ENCODE data around the gene OR2T33. TPM values are rescaled to one million over a fixed set of nuclear protein-coding genes. Genes with fewer than 3 reads are reported as not detected.
"Not testable (repeated sequence)": the region's sequence is repeated elsewhere in the genome, so short reads cannot be mapped to it uniquely, and the experiment has no call there.

OR2T33 gene
- total RNA-seq, 1 donor from 2014 or later = not detected

DNA sequence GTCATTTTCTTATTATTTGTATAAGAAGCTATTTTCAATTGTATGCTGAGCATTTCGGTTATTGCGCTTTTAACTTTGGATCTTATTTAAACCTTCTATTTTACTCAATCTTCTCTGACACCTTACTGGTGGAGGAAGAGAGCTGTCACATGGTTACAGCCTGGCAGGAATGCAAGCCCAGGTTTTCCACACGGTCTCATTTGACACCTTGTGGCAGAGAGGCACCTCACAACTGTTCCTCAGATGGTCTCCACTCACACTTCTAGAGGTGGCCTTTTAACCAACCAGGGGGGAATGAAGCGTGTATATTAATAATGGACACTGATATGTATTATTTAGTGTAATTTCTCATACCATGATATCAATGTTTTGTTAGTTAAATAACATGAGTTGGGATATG lies 9.6 kb downstream of the OR2T33 start:
- H3K4me3 ChIP-seq = no peak overlapping the region
- Mint-ChIP-seq H3K27ac (no peak overlapping the region), H3K36me3 (no peaks in the 10 kb centered on the region), H3K9me3 (peaks cover 20% of the 10 kb centered on the region), H3K4me3 (no peak overlapping the region), H3K27me3 (ENCODE audit: insufficient read depth, low read depth) (peaks cover 4% of the 10 kb centered on the region), H3K4me1 (no peaks in the 10 kb centered on the region)
- no peaks in the 10 kb centered on the region for H3K27me3 ChIP-seq
- H4K20me1 ChIP-seq (ENCODE audit: low read depth) = no peaks in the 10 kb centered on the region
- H3K4me2 ChIP-seq = no peak overlapping the region
- no peak overlapping the region for H3K27ac ChIP-seq
- no peak overlapping the region for H3K9ac ChIP-seq
- H3K36me3 ChIP-seq = no peaks in the 10 kb centered on the region
- DNase-seq (ENCODE audit: low spot score) = no peak
- H3K79me2 ChIP-seq (ENCODE audit: low read depth) = no peaks in the 10 kb centered on the region
- peaks cover 41% of the 10 kb centered on the region for H3K9me3 ChIP-seq (ENCODE audit: low read depth)
- H3K4me1 ChIP-seq = no peaks in the 10 kb centered on the region
- no peaks in the 10 kb centered on the region for H3F3A ChIP-seq (ENCODE audit: low read depth)
- H2AFZ ChIP-seq (replicated peaks) = no peak overlapping the region
- TF ChIP-seq, protein P1, sequence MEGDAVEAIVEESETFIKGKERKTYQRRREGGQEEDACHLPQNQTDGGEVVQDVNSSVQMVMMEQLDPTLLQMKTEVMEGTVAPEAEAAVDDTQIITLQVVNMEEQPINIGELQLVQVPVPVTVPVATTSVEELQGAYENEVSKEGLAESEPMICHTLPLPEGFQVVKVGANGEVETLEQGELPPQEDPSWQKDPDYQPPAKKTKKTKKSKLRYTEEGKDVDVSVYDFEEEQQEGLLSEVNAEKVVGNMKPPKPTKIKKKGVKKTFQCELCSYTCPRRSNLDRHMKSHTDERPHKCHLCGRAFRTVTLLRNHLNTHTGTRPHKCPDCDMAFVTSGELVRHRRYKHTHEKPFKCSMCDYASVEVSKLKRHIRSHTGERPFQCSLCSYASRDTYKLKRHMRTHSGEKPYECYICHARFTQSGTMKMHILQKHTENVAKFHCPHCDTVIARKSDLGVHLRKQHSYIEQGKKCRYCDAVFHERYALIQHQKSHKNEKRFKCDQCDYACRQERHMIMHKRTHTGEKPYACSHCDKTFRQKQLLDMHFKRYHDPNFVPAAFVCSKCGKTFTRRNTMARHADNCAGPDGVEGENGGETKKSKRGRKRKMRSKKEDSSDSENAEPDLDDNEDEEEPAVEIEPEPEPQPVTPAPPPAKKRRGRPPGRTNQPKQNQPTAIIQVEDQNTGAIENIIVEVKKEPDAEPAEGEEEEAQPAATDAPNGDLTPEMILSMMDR (IDR thresholded peaks at IDR 0.05) = no peak
- no peak for TF ChIP-seq EZH2 (IDR thresholded peaks at IDR 0.05)
- no peak for TF ChIP-seq EZH2phosphoT487 (IDR thresholded peaks at IDR 0.05)

DNA sequence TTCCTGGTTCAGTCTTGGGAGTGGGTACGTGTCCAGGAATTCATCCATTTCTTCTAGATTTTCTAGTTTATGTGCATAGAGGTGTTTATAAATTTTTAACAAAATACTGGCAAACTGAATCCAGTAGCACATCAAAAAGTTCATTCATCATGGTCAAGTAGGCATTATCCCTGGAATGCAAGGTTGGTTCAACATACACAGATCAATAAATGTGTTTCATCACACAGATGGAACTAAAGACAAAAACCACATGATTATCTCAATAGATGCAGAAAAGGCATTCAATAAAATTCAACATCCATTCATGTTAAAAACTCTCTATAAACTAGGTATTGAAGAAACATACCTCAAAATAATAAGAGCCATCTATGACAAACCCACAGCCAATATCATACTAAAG lies 18.5 kb downstream of the OR2T33 start:
- H3K79me2 ChIP-seq (ENCODE audit: low read depth); H3K4me2 ChIP-seq; H3F3A ChIP-seq (ENCODE audit: low read depth); H3K27ac ChIP-seq; H3K27ac Mint-ChIP-seq; H3K36me3 Mint-ChIP-seq; DNase-seq (ENCODE audit: low spot score); H3K36me3 ChIP-seq; H3K27me3 ChIP-seq; H3K4me3 Mint-ChIP-seq; H4K20me1 ChIP-seq (ENCODE audit: low read depth); H3K4me1 ChIP-seq; H3K4me3 ChIP-seq; H3K4me1 Mint-ChIP-seq; H3K27me3 Mint-ChIP-seq (ENCODE audit: insufficient read depth, low read depth); H3K9ac ChIP-seq; H2AFZ ChIP-seq (replicated peaks): not testable (repeated sequence)
- H3K9me3 ChIP-seq (ENCODE audit: low read depth) = peaks cover 27% of the 10 kb centered on the region
- peaks cover 25% of the 10 kb centered on the region for H3K9me3 Mint-ChIP-seq

DNA sequence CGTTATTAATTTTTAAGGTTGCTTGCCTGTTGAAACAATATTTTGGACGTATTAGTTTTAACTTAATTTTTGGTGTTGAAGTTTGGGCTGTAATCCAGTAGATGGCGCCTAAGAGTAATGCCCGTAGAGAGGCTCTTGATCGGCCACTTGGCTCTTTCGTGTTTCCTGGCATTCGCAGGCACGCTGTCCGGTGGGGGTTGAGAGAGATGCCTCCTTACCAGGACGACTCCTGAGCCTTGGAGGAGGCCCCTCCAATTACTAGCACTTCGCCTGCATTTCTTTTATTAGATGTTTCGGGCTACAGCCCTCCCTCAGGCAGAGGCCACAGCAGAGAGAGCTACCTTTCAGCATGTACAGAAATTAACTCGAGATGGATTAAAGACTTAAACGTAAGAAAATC lies 34.6 kb downstream of the OR2T33 start:
- Histone ChIP-seq H3K79me2 (ENCODE audit: low read depth) (no peaks in the 10 kb centered on the region), H3K27me3 (no peaks in the 10 kb centered on the region), H3K9me3 (ENCODE audit: low read depth) (peaks cover 28% of the 10 kb centered on the region), H3K4me3 (no peak overlapping the region), H3K4me2 (no peak overlapping the region), H3K27ac (no peak overlapping the region), H2AFZ (replicated peaks) (no peak overlapping the region), H3F3A (ENCODE audit: low read depth) (no peaks in the 10 kb centered on the region), H3K4me1 (no peaks in the 10 kb centered on the region), H4K20me1 (ENCODE audit: low read depth) (no peaks in the 10 kb centered on the region), H3K9ac (no peak overlapping the region), H3K36me3 (no peaks in the 10 kb centered on the region)
- peak; percentile 15 for DNase-seq (ENCODE audit: low spot score)
- no peaks in the 10 kb centered on the region for H3K36me3 Mint-ChIP-seq
- H3K9me3 Mint-ChIP-seq = peaks cover 21% of the 10 kb centered on the region
- H3K4me1 Mint-ChIP-seq = no peaks in the 10 kb centered on the region
- TF ChIP-seq, protein P1 (IDR thresholded peaks at IDR 0.05) = peak; percentile 59
- TF ChIP-seq EZH2 (IDR thresholded peaks at IDR 0.05) = no peak
- H3K4me3 Mint-ChIP-seq = no peak overlapping the region
- peaks cover 3% of the 10 kb centered on the region for H3K27me3 Mint-ChIP-seq (ENCODE audit: insufficient read depth, low read depth)
- no peak overlapping the region for H3K27ac Mint-ChIP-seq

DNA sequence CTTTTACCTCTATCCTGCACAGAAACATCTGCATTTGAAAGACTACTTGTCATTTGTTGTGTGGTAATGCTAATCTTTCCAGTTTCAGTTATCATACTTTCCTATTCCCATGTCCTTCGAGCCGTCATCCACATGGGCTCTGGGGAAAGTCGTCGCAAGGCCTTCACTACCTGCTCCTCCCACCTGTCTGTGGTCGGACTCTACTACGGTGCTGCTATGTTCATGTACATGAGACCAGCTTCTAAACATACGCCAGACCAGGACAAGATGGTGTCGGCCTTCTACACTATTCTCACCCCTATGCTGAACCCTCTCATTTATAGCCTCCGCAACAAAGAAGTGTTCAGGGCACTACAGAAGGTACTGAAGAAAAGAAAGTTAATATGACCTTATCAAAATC lies 38.3 kb downstream of the OR2T33 start:
- H3K4me2 ChIP-seq = no peak overlapping the region
- Mint-ChIP-seq H3K27me3 (ENCODE audit: insufficient read depth, low read depth) (peaks cover 6% of the 10 kb centered on the region), H3K4me1 (no peaks in the 10 kb centered on the region), H3K9me3 (peaks cover 44% of the 10 kb centered on the region), H3K27ac (no peak overlapping the region), H3K36me3 (no peaks in the 10 kb centered on the region), H3K4me3 (no peak overlapping the region)
- H3K4me1 ChIP-seq = no peaks in the 10 kb centered on the region
- H3K27ac ChIP-seq = no peak overlapping the region
- no peaks in the 10 kb centered on the region for H3F3A ChIP-seq (ENCODE audit: low read depth)
- H3K36me3 ChIP-seq = no peaks in the 10 kb centered on the region
- no peaks in the 10 kb centered on the region for H4K20me1 ChIP-seq (ENCODE audit: low read depth)
- no peaks in the 10 kb centered on the region for H3K27me3 ChIP-seq
- DNase-seq (ENCODE audit: low spot score) = no peak
- H3K9ac ChIP-seq = no peak overlapping the region
- peaks cover 19% of the 10 kb centered on the region for H3K9me3 ChIP-seq (ENCODE audit: low read depth)
- no peak overlapping the region for H3K4me3 ChIP-seq
- TF ChIP-seq EZH2phosphoT487 (IDR thresholded peaks at IDR 0.05) (no peak), EZH2 (IDR thresholded peaks at IDR 0.05) (no peak)
- TF ChIP-seq, protein P1 (IDR thresholded peaks at IDR 0.05) = no peak
- no peak overlapping the region for H2AFZ ChIP-seq (replicated peaks)
- no peaks in the 10 kb centered on the region for H3K79me2 ChIP-seq (ENCODE audit: low read depth)

All from neural progenitor cell (in vitro differentiated cells).